ENCODE measurements around the gene FKRP.
A peak's percentile ranks its signal among the peaks of the same experiment; 100 is the strongest.
"Not testable (repeated sequence)": the region's sequence is repeated elsewhere in the genome, so short reads cannot be mapped to it uniquely, and the experiment has no call there.

Gene FKRP

GRCh38 chr19:46786236-46787039 is 40.6 kb downstream of the FKRP start:
- peak; percentile 88 for DNase-seq

GRCh38 chr19:46787040-46787330 is 41.1 kb downstream of the FKRP start:
- no peak for DNase-seq

- peak; percentile 56 for DNase-seq
Measured at GRCh38 chr19:46787331-46788261, 41.7 kb downstream of the FKRP start.

GRCh38 chr19:46788262-46788967 is 42.6 kb downstream of the FKRP start, which contains the start of gene SLC1A5:
Gene SLC1A5 (minus strand): TSS chr19:46788594. CDS start chr19:46787965, 629 bp downstream.
- DNase-seq: peak; percentile 100

- no peak for DNase-seq
Measured at GRCh38 chr19:46788968-46789338, 43.1 kb downstream of the FKRP start.

GRCh38 chr19:46789371-46789770 is 43.5 kb downstream of the FKRP start:
- DNase-seq: no peak

GRCh38 chr19:46791944-46792343 is 46.1 kb downstream of the FKRP start:
- DNase-seq: no peak

- DNase-seq: no peak
Measured at GRCh38 chr19:46797881-46798280, 52.0 kb downstream of the FKRP start.

- no peak for DNase-seq
Measured at GRCh38 chr19:46798713-46799112, 52.9 kb downstream of the FKRP start.

- no peak for DNase-seq
Measured at GRCh38 chr19:46802152-46802551, 56.3 kb downstream of the FKRP start.

- no peak for DNase-seq
Measured at GRCh38 chr19:46803555-46803954, 57.7 kb downstream of the FKRP start.

GRCh38 chr19:46804432-46804831 is 58.6 kb downstream of the FKRP start:
- not testable (repeated sequence) for DNase-seq

- no peak for DNase-seq
Measured at GRCh38 chr19:46806656-46807055, 60.8 kb downstream of the FKRP start.
